ENCODE measurements around the gene NFIX.

NFIX gene

DNA sequence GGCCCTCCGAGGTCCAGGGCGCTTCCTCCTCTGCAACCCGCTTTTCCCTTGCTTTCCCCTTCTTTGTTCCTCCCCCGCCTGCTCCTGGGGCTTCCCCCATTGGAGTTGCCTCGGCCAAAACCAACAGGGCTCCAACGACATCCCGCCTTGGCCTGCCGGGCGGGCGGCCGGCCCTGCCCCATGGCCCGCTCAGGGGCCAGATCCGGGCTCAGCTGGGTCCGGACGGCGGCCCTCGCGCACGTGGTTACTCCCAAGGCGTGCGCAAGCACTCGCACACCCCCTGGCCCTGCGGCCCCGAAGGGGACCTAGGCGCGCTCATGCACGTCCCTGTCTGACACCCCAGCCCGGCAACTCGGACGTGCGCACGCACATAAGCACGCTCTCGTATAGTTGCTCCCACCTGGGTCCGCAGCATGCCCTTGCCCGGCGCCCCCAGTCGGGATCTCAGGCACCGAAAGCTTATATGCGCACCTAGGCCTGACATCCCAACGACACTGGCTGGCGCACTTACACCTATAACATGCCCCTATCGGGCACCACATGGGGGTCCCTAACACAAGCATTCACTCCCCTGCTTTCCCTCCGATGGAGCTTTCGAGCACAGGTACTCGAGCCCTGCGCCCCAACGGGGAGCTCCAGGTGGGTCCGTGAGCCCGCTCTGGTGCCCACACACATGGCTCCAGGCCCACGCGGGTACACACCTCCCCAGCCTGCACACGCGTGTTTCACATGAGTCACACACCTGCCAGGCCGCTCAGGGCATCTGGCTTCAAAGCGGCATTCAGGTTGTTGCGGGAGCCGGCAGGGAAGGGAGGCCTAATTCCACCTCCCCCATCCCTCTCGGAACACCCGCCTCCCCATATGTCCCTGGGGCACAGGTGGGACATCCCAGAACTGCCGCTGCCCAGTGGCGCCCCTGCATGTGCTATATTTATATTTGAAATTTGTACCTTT is 15.0 kb downstream of the NFIX start:
- no peak for FAIRE-seq

DNA sequence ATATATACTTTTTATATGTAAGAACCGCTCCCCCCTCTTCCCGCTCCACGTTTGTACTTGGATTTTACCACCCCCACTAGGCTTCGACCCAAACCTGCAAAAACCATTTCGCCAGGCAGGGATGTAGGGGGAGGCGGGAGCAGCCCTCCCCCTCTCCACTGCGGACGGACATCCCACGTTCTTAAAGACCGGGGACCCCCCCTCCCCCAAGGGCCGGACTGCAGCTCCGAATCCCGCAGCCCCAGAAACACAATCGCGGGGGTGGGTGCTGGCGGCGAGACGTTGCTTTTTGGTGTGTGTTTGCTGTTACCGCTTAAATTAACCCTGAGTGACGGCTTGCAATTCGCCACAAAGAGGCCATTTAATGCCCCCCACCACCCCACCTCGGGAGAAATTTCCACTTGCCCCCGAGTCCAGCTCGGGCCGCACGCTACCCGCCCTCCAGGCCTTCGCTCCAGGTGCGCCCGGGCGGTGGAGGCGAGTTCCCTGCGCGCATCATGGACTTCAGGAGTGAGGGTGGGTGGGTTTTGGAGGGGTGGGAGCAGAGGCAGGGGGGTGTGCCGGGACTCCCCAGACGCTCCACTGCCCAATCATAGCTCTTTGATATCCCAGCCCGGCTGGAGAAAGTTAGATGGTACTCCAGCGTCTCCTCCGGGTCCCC is 15.8 kb downstream of the NFIX start:
- no peak for FAIRE-seq

DNA sequence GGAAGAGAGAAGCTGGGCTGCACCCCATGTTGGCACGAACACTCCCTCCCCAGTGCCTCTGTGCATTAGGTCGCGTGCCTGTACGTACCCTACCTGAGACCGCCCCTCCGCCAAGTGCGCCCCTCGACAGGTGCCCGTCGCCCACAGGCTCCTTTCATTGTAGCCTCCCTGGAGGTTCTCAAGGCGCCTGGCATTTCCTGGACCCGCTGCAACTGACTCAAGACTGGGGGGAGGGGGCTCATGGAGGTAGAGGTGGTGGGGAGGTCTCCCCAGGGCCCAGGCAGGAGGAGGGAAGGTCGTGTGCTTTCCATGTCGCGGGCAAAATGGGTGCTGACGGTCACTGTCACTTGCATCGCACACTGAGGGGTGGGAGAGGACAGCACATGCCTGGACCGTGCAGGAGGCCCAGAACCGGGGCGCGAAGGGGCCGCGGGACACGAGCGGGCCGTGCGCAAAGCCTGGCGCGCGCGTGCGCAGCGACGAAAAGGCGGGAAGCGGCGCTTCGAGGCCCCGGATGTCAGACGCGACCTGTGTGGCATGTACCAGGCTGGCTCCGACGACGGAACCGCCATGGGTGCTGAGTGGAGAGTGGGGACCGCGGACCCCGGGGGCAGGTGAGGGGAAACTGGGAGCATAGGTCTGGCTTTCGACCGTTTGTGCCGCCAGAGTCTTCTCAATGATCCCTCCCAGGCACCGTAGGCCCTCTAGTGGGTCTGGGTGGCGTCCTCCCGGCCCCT is 16.5 kb downstream of the NFIX start:
- FAIRE-seq: no peak

DNA sequence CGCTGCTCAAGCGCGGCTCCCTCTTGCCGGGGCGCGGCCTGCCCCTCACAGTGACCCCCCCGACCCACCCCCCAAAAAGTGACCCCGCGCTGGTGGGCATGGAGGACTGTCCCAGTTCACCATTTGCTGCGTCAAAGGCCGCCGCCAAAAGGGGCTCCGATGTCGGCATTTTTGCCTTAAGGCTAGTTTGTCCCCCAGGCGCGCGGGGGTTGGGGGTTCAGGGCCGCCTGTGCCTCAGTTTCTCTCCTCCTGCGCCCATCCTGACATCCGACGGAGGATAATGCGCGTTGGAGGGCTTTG is 17.1 kb downstream of the NFIX start:
- FAIRE-seq: no peak

DNA sequence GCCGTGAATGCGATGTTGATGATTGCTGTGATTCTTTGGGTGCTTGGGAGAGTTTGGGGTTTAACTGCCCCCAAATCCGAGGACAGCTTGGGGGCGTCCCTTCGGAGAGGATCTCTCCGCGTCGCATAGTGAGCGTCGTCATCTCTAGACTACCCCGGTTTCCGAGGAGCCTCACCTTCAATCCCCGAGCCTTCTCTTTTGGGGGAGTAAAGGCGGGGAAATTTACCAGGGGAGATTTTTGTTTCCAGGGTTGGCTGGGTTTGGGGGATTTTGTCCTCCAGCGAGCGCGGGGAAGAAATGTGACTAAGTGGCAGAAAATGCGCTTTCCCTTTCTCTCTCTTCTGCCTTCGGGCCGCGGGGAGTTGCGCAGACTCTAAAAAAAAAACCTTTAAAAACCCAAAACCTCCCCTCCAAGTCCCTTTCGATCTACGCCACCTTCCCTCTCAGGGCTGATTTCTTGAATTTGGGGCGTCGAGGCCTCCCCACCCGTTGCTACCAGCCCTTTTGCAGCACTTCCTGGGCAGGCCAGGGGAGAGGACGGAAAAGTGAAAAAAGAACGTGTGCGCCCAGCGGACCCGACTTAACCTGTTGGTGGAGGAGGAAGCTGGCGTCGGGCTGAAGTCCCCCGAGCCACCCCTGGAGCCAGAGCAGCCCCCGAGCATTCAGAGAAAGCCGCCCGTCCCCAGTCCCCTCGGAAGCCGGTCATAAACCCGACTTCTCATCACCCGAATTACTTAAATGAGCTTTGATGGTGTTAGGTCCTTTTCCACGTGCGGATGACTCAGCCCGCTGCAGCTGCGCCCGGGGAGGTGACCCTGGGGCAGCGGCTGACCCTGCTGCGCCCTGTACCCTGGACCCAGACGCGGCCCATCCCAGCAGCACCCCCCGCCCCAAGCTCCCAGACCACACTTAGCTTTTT is 17.7 kb downstream of the NFIX start:
- no peak for FAIRE-seq

DNA sequence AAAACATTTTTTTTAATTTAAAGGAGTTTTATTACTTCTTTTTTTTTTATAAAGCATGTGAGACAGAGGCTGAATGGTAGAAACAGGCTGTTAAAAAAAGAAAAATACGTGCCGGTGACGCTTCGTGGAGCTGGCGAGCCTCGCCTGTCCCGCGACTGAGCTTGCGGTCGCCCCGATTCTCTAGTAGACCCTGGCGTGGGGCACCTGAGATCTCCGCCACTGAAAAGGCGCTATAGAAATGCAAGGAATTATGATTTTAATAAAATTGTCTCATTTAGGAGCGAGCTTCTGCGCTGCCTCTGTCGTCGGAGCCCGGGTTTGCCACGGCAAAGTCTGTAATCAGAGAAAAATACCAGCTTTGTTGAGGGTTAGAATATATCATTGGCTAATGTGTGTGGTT is 18.4 kb downstream of the NFIX start:
- FAIRE-seq: no peak

DNA sequence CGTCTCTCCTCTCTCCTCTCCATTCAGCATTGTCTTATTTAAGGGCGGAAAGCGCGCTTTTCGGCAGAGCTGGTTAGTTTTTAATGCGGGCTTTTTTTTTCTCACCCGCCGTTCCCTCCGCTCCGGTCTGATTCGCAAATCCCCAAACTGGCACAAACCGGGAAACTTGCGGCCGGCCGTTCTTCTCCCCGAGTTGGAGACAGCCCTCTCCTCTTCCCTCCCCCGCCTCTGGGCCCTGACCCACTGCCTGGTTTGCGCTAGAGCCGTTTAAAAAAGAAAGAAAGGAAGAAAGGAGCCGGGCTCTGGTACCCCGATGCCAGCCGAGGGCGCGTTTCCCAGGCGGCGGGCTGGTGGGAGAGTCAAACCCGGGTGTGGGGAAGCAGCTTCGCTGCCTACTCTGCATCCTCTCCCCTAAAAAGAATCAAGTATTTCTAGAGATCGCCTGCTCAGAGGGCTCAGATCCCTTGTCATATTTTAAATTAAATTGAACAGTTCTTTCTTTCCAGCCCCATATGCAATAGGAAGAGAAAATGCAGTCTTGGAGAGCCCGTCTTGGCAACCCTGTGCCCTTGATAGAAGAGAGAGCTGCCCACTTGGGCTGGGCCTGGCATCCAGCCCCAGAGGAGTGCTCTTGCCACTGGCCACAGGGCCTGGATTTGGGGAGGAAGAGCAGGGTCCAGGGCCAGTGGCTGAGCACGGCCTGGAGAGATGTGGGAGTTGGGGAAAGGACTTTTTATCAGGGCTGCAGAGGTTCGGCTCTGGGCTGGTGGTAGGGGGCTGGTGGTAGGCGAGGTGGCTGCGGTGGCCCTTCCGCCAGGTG is 19.0 kb downstream of the NFIX start:
- no peak for FAIRE-seq

DNA sequence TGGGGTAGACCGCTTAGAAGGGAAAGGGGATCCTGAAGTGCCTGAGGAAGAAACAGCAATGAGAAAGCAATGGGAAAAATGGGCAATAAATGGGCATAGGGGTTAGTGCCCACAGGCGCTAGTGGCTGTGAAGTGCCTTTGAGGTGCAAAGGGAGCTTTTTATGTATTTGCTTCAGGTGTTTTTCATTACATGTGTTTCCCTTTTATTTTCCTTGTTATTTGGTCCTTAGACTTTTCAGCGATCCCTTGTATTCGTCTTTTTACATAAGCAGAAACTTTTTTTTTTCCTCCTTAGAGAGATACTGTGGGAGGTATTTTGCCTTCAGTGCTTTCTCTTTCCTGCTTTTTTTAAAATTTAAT is 19.6 kb downstream of the NFIX start:
- FAIRE-seq: no peak

DNA sequence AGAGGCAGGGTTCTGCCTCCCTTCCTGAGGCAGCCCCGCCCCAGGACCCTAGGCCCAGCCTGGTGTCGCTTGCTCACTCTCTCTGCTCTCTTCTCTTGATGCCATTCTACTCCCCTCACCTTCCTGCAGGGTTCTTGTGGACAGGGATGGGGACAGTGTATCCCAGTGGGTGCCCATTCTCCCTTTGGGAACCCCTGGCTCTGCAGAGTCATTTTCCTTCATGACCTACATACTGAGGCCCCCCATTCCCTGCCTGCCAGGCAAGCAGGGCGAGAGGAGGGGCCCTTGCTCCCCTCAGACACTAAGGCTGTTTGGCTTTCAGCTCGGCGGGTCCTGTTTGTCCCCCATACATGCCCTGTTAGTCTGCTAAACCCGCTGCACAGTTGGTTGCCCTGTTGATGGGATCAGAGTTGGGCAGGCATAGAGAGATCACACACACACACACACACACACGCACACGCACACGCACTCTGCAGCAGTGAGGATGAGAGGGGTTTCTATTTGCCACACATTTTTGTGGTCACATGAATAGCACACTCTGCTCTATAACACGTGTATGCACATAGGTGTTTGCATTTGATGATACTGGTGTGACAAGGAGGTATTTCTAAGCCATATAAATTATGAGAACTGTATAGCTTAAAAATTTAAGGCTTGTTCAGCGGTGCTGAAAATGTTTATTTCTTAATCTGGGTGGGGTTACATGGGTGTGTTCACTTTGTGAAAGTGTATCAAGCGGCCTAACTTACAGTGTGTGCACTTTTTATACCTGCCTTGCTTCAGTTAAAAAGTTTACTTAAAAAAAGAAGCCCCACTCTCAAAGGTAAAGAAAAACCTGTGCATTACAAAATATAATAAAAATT is 20.3 kb downstream of the NFIX start:
- no peak for FAIRE-seq

DNA sequence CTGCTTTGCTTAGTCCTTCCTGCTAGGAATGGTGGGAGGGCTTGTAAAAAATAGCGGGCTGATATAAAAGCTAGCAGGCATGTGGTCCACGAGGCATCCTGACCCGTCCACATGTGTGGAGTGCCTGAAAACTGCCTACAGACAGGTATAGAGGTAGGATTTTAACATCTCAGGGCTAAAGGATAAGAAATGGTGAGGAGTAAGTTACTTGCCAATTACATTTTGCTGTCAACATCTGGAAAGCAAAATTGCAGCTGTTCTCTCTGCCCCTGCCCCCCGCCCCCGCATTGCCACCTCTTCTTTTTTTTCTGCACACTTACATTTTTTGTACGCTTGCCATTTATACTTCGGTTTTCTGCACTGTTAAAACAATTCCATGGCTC is 21.0 kb downstream of the NFIX start:
- FAIRE-seq: no peak

DNA sequence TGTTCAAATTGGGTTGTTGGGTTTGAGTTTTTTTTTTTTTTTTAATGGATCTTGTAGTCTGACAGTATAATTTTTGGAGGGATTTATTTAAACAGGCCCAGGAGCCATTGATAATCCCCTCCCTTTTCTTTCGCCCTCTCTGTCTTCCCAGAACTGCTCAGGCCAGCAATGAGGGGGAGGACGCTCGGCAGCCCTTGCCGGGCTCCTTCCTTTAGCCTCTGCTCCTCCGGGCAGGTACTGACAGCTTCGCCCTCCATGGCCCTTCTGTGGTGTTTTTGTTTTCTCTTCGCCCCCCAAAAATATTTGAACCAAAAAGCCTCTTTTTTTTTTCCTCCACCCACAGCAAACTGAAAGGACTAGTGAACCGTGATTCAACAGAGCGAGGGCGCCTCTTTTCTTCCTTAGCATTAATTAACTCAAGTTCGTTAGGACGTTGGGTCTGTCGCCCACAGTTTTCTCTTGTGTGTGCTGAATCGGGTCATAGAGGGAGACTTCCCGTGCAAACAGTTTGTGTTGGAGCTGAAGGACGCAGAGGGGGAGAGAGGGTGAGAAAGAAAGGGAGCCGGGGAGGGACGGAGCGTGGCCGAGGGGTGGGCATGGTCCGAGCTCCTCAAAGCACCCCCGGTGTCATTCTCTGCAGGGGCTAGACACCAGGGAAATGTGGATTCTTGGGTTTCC is 21.5 kb downstream of the NFIX start:
- FAIRE-seq: no peak

DNA sequence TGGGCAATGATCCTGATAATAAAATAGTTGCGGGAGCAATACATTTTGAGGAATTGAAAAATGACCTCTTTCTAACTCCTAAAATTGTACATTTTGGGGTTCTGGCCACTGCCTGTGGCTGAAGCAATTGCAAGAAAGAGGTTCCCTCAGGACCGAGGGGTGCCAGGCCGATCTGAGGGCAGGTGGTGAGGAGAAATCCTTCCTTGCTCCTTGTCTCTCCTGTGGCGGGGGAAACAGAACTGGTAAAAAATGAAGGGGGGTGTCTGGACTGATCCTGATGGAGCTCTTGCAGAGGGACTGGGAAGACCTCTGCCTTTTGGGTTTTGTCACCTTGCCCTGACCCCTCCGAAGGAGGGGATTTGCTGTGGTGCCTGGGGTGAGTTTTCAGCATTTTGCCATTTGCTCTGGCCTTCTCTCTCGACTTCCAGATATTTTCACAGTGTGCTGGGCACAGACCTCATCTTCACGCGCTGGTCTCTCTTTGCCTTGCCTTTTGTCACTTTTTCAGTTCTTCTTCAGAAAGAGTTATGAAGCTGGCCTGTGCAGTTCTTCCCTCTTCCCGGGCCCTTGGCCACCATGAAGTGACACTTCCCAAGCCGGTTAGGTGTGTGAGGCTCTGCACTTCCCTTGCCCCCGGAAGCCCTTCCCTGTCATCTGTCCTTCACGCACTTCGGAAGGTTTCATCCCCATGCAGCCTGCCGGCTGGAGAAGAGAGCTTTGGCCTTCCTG is 22.2 kb downstream of the NFIX start:
- no peak for FAIRE-seq

DNA sequence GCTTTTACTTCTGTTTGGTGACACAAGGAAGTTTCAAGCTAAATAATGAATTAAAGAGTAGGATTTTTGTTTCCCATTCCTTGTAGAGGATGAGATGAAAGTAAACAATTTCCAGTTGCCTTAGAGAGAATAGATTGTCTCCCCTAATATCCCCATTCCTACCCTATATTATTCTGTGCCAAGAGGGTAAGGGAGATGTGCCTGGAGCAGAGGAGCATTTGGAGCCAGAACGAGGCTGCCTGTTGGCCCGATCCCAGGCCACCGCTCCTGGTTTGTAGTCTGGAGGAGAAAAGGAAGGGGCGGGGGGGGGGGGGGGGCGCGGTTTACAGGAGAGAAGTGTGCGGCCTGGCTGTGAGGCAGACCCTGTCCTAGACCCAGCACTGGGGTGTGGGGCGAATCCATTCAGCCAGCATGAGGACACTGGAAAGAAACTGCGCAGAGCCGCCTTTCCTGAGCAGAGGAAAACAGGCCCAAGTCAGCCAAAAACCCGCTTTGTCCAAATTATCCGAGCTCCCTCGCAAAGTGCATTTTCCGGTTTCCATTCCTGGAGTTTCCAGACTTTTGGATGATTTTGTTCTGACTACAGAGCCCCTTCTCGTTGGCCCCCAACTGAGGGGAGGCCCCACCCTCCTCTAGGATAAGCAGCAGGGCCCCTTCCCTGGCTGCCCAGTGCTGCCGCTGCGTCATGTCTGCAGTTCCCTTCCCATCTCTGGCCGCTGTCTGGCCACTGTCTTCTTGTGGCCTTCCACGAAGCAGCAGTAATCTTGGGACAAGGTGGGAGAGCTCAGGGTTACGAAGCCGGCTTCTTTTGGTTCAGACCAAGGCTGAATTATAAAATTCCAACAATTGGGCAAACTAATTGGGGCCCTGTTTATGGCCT is 23.0 kb downstream of the NFIX start:
- no peak for FAIRE-seq

DNA sequence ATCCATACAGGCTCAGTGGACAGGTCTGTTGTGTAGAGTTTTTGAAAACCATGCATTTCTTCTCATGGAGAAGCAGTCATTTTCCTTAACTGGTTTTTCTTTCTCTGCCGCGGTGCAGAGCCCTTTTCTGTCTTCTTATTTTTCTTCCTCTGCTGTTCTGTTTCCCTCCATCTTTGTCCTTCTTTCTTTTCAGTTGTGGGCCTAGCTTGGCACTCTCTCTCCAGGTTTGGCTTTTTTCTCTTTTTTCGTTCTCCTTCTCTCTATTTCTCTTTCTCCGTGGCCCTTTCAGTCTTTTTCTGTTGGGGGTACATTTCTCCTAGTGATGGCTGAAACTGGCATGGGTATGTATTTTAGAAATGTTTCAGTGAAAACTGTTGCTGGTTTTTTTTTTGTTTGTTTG is 24.1 kb downstream of the NFIX start:
- no peak for FAIRE-seq

DNA sequence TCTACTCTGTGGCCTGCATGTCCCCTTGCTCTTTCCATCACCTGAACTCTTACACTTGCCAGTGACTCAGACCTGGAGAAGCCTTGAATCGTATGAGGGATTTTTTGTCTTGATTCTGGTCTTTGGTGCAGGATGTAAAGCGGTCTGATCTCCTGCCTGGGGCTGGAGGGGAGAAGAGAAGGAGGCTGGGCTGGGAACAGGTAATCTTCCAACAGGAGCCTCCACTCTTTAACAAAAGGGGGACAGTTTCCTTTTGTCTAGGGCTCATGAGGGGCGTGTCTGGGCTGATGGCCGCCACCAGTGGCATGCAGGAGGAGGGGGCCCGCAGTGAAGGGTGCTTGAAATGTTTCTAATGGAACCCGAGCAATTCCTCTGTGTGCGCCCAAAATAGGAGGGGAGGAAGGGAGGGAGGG is 24.7 kb downstream of the NFIX start:
- no peak for FAIRE-seq

DNA sequence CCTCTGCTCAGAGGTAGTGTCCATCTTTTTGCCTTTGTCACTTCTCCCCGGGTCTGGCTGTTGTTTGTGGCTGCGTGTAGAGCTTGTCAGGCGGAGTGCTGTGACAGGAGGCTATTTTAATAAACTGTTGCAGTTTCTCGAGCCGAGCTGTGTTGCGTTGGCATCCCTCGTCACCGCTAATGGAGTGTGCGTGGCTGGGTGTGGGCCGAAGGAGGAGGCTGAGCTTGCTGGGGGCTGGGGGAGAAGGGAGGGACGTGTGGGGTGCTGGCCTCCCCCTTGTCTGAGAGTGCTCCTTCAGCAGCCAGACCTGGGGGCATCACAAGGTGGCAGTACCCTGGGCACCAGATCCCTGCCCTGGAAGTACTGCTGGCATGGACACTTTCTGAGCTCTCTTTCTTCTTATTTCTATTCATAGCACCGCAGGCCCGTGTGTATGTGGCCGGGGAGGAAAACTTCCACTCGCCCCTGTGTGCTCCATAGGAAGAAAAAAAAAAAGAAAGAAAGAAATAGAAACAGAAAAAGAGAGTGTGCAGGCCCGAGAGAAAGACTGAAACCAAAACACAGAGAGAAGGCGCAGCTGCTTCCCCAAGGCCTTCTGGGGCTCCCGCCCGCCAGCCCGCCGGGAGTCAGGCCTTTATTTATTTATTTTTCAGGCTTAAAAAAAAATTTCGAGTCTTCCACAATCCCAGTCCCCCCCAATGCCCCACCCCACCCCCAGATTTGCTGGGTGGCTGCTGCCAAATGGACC is 27.0 kb downstream of the NFIX start:
- FAIRE-seq: no peak

DNA sequence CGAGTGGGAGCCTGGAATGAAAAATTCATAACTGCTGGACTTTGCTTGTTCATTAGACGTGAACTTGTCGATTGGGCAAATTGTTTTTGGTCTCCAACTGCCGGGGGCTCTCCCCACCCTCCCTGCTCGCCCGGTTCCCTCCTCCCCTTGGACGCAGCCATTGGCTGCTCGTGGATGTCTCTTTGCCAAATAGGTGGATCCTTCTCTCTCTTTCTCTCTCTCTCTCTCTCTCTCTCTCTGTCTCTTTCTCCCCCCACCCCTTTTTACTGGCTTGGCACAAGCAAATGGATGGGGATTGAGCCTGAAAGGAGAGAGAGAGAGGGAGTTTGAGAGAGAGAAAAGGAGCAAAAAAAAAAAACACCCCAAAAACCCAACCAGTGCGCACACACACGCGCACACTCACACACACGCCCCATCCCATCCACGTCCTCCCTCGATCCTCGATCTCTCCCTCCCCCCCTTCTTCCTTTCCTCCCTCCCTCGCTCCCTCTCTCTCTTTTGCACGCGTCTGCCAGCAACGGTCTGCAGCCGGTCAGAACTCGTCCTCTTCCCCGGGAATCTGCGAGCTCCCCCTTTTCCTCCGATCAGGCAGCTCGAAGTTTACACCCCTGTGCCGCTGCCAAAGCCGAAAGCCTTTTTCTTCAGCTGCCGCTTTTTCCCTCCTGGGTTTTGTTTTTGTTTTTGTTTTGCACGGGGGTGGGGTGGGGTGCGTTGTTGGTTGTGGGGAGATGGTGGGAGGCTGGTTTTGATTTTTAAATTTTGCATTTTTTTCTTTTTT is 27.8 kb downstream of the NFIX start:
- FAIRE-seq: no peak
